SJCRH30 (cell line): Measurements from ENCODE around the gene VGLL3. TPM values are rescaled to one million over a fixed set of nuclear protein-coding genes. Genes with fewer than 3 reads are reported as not detected.
A peak's percentile ranks its signal among the peaks of the same experiment; 100 is the strongest.

Experiments used
- DNase-seq, 2 experiments: peaks; one replicate each; pipeline ENCODE4 v3.0.0-alpha.2; 2015 to 2020
- H3K27ac ChIP-seq: fragments of 250-450 bp; sonication (Bioruptor Pico); 2 replicates; pipeline ENCODE4 v1.5.1; 2020; ENCODE audit warnings: mild to moderate bottlenecking, moderate library complexity
- H3K27me3 ChIP-seq: fragments of 250-450 bp; sonication (Bioruptor Pico); 2 replicates; pipeline ENCODE4 v1.5.1; 2020; ENCODE audit warnings: mild to moderate bottlenecking, moderate library complexity
- H3K36me3 ChIP-seq: fragments of 250-450 bp; sonication (Bioruptor Pico); 2 replicates; pipeline ENCODE4 v1.5.1; 2020; ENCODE audit warnings: mild to moderate bottlenecking, moderate library complexity
- H3K4me1 ChIP-seq: fragments of 250-450 bp; sonication (Bioruptor Pico); 2 replicates; pipeline ENCODE4 v1.5.1; 2020; ENCODE audit warnings: mild to moderate bottlenecking, moderate library complexity
- H3K4me3 ChIP-seq: fragments of 250-450 bp; sonication (Bioruptor Pico); 2 replicates; pipeline ENCODE4 v1.5.1; 2020; ENCODE audit warnings: mild to moderate bottlenecking, moderate library complexity
- H3K9me3 ChIP-seq: fragments of 250-450 bp; sonication (Bioruptor Pico); replicated peaks from 2 replicates; pipeline ENCODE4 v1.5.1; 2020; ENCODE audit warnings: mild to moderate bottlenecking, moderate library complexity
- total RNA-seq: library from RNA; depleted of rRNA; stranded (reverse); fragments of >200 nt; shearing (Covaris generic); gene quantifications from 2 replicates; pipeline ENCODE4 v1.2.3, GENCODE V29; 2014

VGLL3 gene
- total RNA-seq, 1 experiment from 2014 or later = 86.6 TPM

- DNase-seq = no peak
- H3K36me3 ChIP-seq = peaks cover 47% of the 10 kb centered on the region
- no peaks in the 10 kb centered on the region for H3K27me3 ChIP-seq
- no peaks in the 10 kb centered on the region; the same call in 1 of the 2 replicates for H3K9me3 ChIP-seq
- no peak overlapping the region for H3K4me3 ChIP-seq
- no peak overlapping the region for H3K27ac ChIP-seq
- peaks cover 19% of the 10 kb centered on the region for H3K4me1 ChIP-seq
These were observed 40.2 kb downstream of the VGLL3 start for GRCh38 chr3:86950717-86951116.

GRCh38 chr3:86949850-86950249 is 41.1 kb downstream of the VGLL3 start:
- H3K36me3 ChIP-seq = peaks cover 55% of the 10 kb centered on the region
- H3K27ac ChIP-seq = no peak overlapping the region
- peaks cover 15% of the 10 kb centered on the region for H3K4me1 ChIP-seq
- no peaks in the 10 kb centered on the region; the same call in 1 of the 2 replicates for H3K9me3 ChIP-seq
- H3K4me3 ChIP-seq = no peak overlapping the region
- no peak for DNase-seq
- no peaks in the 10 kb centered on the region for H3K27me3 ChIP-seq

GRCh38 chr3:86948822-86949221 is 42.1 kb downstream of the VGLL3 start:
- H3K36me3 ChIP-seq = peaks cover 61% of the 10 kb centered on the region
- H3K9me3 ChIP-seq = no peaks in the 10 kb centered on the region; the same call in 1 of the 2 replicates
- H3K4me1 ChIP-seq = peaks cover 4% of the 10 kb centered on the region; the same call in 1 of the 2 replicates
- no peaks in the 10 kb centered on the region for H3K27me3 ChIP-seq
- no peak overlapping the region for H3K27ac ChIP-seq
- H3K4me3 ChIP-seq = no peak overlapping the region
- no peak for DNase-seq

GRCh38 chr3:86942206-86942605 is 48.7 kb downstream of the VGLL3 start:
- peaks cover 71% of the 10 kb centered on the region for H3K36me3 ChIP-seq
- H3K4me1 ChIP-seq = peaks cover 13% of the 10 kb centered on the region
- no peak overlapping the region; the same call in 1 of the 2 replicates for H3K27ac ChIP-seq
- no peak for DNase-seq
- no peak overlapping the region for H3K4me3 ChIP-seq
- H3K27me3 ChIP-seq = no peaks in the 10 kb centered on the region
- H3K9me3 ChIP-seq = no peaks in the 10 kb centered on the region

- H3K27me3 ChIP-seq = no peaks in the 10 kb centered on the region
- peaks cover 17% of the 10 kb centered on the region for H3K4me1 ChIP-seq
- no peak for DNase-seq
- H3K9me3 ChIP-seq = no peaks in the 10 kb centered on the region
- no peak overlapping the region for H3K27ac ChIP-seq
- no peak overlapping the region for H3K4me3 ChIP-seq
- peaks cover 36% of the 10 kb centered on the region for H3K36me3 ChIP-seq
These were observed 52.4 kb downstream of the VGLL3 start for GRCh38 chr3:86938416-86939105.

- Histone ChIP-seq H3K27me3 (no peaks in the 10 kb centered on the region), H3K27ac (no peak overlapping the region)
- no peak for DNase-seq
These were observed 53.6 kb downstream of the VGLL3 start for GRCh38 chr3:86937306-86937791.

GRCh38 chr3:86934851-86935250 is 56.1 kb downstream of the VGLL3 start:
- no peak overlapping the region for H3K4me3 ChIP-seq
- H3K9me3 ChIP-seq = no peaks in the 10 kb centered on the region
- H3K27ac ChIP-seq = no peak overlapping the region
- peak; percentile 20 to 40 for DNase-seq
- H3K4me1 ChIP-seq = peaks cover 28% of the 10 kb centered on the region
- H3K36me3 ChIP-seq = peaks cover 10% of the 10 kb centered on the region
- H3K27me3 ChIP-seq = no peaks in the 10 kb centered on the region

More at GRCh38 chr3:86937306-86937791, 53.6 kb downstream of the VGLL3 start:
- Histone ChIP-seq H3K4me1 (peaks cover 21% of the 10 kb centered on the region), H3K36me3 (peaks cover 27% of the 10 kb centered on the region), H3K9me3 (no peaks in the 10 kb centered on the region), H3K4me3 (no peak overlapping the region)

GRCh38 chr3:86930831-86931230 is 60.1 kb downstream of the VGLL3 start:
- Histone ChIP-seq H3K9me3 (no peaks in the 10 kb centered on the region), H3K4me1 (peaks cover 33% of the 10 kb centered on the region), H3K27ac (no peak overlapping the region), H3K36me3 (no peaks in the 10 kb centered on the region), H3K27me3 (no peaks in the 10 kb centered on the region), H3K4me3 (no peak overlapping the region)
- no peak for DNase-seq

- no peak for DNase-seq
- H3K4me3 ChIP-seq = no peak overlapping the region
- H3K9me3 ChIP-seq = no peaks in the 10 kb centered on the region
- H3K4me1 ChIP-seq = peaks cover 29% of the 10 kb centered on the region
- H3K27ac ChIP-seq = no peak overlapping the region
- no peaks in the 10 kb centered on the region for H3K27me3 ChIP-seq
- H3K36me3 ChIP-seq = no peaks in the 10 kb centered on the region
These were observed 60.8 kb downstream of the VGLL3 start for GRCh38 chr3:86930181-86930580.

- DNase-seq = peak; percentile 72 to 81
- Histone ChIP-seq H3K27me3 (no peaks in the 10 kb centered on the region), H3K4me3 (no peak overlapping the region), H3K36me3 (no peaks in the 10 kb centered on the region), H3K4me1 (peaks cover 31% of the 10 kb centered on the region), H3K27ac (peak overlapping the region; percentile 8), H3K9me3 (no peaks in the 10 kb centered on the region)
These were observed 61.9 kb downstream of the VGLL3 start for GRCh38 chr3:86929046-86929445.

GRCh38 chr3:86923071-86923491 is 67.9 kb downstream of the VGLL3 start:
- H3K27me3 ChIP-seq = no peaks in the 10 kb centered on the region
- peaks cover 32% of the 10 kb centered on the region for H3K4me1 ChIP-seq
- DNase-seq = peak; percentile 79 to 90
- 0 out of 2 replicates have a peak overlapping the region, but pooled peaks have one; percentile 6 for H3K4me3 ChIP-seq
- no peaks in the 10 kb centered on the region for H3K9me3 ChIP-seq
- peak overlapping the region; percentile 71 for H3K27ac ChIP-seq
- no peaks in the 10 kb centered on the region for H3K36me3 ChIP-seq

- Histone ChIP-seq H3K36me3 (no peaks in the 10 kb centered on the region), H3K4me3 (no peak overlapping the region), H3K27ac (peak overlapping the region; percentile 71), H3K27me3 (no peaks in the 10 kb centered on the region), H3K4me1 (peaks cover 23% of the 10 kb centered on the region), H3K9me3 (0 out of 2 replicates have a peak, but pooled peaks cover 4% of the 10 kb centered on the region)
- DNase-seq = no peak
These were observed 68.8 kb downstream of the VGLL3 start for GRCh38 chr3:86921971-86922680.

- DNase-seq = peak; percentile 31 to 73
These were observed 76.3 kb downstream of the VGLL3 start for GRCh38 chr3:86914670-86915069.

GRCh38 chr3:86913160-86913559 is 77.8 kb downstream of the VGLL3 start:
- Histone ChIP-seq H3K27ac (no peak overlapping the region), H3K9me3 (0 out of 2 replicates have a peak, but pooled peaks cover 4% of the 10 kb centered on the region), H3K36me3 (no peaks in the 10 kb centered on the region), H3K27me3 (no peaks in the 10 kb centered on the region), H3K4me1 (peaks cover 10% of the 10 kb centered on the region), H3K4me3 (no peak overlapping the region)
- DNase-seq = no peak

More at GRCh38 chr3:86914670-86915069, 76.3 kb downstream of the VGLL3 start:
- Histone ChIP-seq H3K4me3 (no peak overlapping the region), H3K4me1 (peaks cover 10% of the 10 kb centered on the region), H3K27me3 (no peaks in the 10 kb centered on the region), H3K36me3 (no peaks in the 10 kb centered on the region), H3K9me3 (0 out of 2 replicates have a peak, but pooled peaks cover 4% of the 10 kb centered on the region), H3K27ac (peak overlapping the region; percentile 42)

- Histone ChIP-seq H3K4me1 (peaks cover 14% of the 10 kb centered on the region), H3K36me3 (no peaks in the 10 kb centered on the region), H3K4me3 (no peak overlapping the region), H3K27ac (no peak overlapping the region), H3K27me3 (no peaks in the 10 kb centered on the region), H3K9me3 (no peaks in the 10 kb centered on the region)
- no peak for DNase-seq
These were observed 95.7 kb downstream of the VGLL3 start for GRCh38 chr3:86895202-86895601.
